ENCODE measurements around the gene FLACC1. TPM values are rescaled to one million over a fixed set of nuclear protein-coding genes. Genes with fewer than 3 reads are reported as not detected.
A peak's percentile ranks its signal among the peaks of the same experiment; 100 is the strongest.

The FLACC1 gene
- total and polyA plus RNA-seq, 2 of the 8 experiments (the other 6 are each of a cell fraction or from before 2014, with no cell fraction given), result 0.58 TPM; not detected in 1

DNA sequence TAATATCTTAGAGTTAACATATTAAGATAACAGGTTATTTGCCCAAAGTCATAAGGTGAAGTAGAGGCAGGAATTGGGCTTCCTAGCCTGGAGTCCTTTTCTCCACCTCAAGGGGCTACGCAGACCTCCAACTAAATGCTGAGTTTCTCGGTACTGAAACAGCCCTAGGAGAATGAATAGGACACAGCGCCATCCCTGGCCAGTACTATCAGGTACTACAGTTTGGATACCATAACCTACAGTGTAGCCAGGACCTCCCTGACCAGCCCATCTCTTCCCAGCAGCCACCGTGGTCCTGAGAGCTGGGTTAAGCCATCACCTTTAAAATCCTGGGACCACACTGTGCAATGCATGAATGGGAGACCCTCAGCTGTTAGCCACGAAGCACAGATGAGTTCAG lies 81.2 kb downstream of the FLACC1 start:
- Histone ChIP-seq H3K4me2 (ENCODE audit: insufficient read depth in 1 of 2, low read depth in 2 of 2, low read length in 2 of 2) (no peak overlapping the region), H3K23me2 (ENCODE audit: low read depth, low read length) (no peaks in the 10 kb centered on the region), H3K18ac (ENCODE audit: extremely low read depth, low read length) (no peak overlapping the region), H3K27me3 (replicated peaks in 1 of 4; ENCODE audit: control insufficient read depth in 3 of 4, extremely low read depth in 1 of 4, insufficient read depth in 3 of 4, low read length in 3 of 4) (no peaks in the 10 kb centered on the region), H2BK12ac (ENCODE audit: low read depth, low read length) (no peak overlapping the region), H3K56ac (replicated peaks; ENCODE audit: insufficient read length, low read depth, low read length) (no peak overlapping the region), H2BK5ac (ENCODE audit: low read depth, low read length) (no peak overlapping the region), H2BK20ac (ENCODE audit: low read length) (no peak overlapping the region), H4K20me1 (replicated peaks in 1 of 2; ENCODE audit: control insufficient read depth in 1 of 2, insufficient read depth in 2 of 2, low read length in 2 of 2) (no peaks in the 10 kb centered on the region), H4K91ac (replicated peaks; ENCODE audit: insufficient read length, low read length) (no peak overlapping the region), H2AK5ac (ENCODE audit: low read depth, low read length) (no peak overlapping the region), H4K5ac (ENCODE audit: insufficient read length, low read depth, low read length) (no peak overlapping the region), H3K23ac (ENCODE audit: insufficient read length) (no peak overlapping the region), H4K8ac (ENCODE audit: extremely low read depth, insufficient read depth, low read length) (no peak overlapping the region), H3K27ac (ENCODE audit: low read depth, low read length) (no peak overlapping the region), H2AFZ (ENCODE audit: low read length) (0 out of 2 replicates have a peak overlapping the region, but pooled peaks have one; percentile 19), H3K36me3 (ENCODE audit: control insufficient read depth in 2 of 4, insufficient read depth in 4 of 4, low read length in 3 of 4) (no peaks in the 10 kb centered on the region; a peak in 1 of 8 replicates), H3K4me1 (replicated peaks in 1 of 4; ENCODE audit: control insufficient read depth in 3 of 4, insufficient read depth in 4 of 4, low read length in 3 of 4) (no peaks in the 10 kb centered on the region), H3K9ac (replicated peaks in 1 of 4; ENCODE audit: extremely low read depth in 1 of 4, low read depth in 3 of 4, low read length in 3 of 4) (no peak overlapping the region), H3K4me3 (ENCODE audit: extremely low read depth in 1 of 4, insufficient read depth in 2 of 4, low read depth in 3 of 4, low read length in 4 of 4) (no peak overlapping the region), H3K79me2 (ENCODE audit: control insufficient read depth in 1 of 2, insufficient read depth in 2 of 2, low read length in 2 of 2) (no peaks in the 10 kb centered on the region), H3K14ac (ENCODE audit: insufficient read length) (no peak overlapping the region), H2BK15ac (ENCODE audit: low read length) (no peak overlapping the region), H2BK120ac (replicated peaks; ENCODE audit: low read depth, low read length) (no peak overlapping the region), H3K4ac (replicated peaks; ENCODE audit: insufficient read length, low read depth, low read length) (no peak overlapping the region), H3K79me1 (ENCODE audit: low read depth, low read length) (no peaks in the 10 kb centered on the region), H3K9me3 (ENCODE audit: insufficient read depth in 2 of 2, low read depth in 1 of 2, low read length in 1 of 2) (no peaks in the 10 kb centered on the region)
- FAIRE-seq (peak; percentile 97), DNase-seq (ENCODE audit: low read depth in 1 of 2, low spot score in 2 of 2) (peak in 1 of 2 experiments; percentile 60)
- 54% methylated on average over 5 of the region's 5 CpGs; no CpG with 5 or more reads in 1 of the 2 experiments for WGBS, 2 experiments (ENCODE audit: extremely low coverage in 1 of 2, insufficient coverage in 1 of 2, insufficient read length in 1 of 2, insufficient replicate concordance in 2 of 2, low coverage in 1 of 2, low lambda C conversion rate in 2 of 2, missing lambda C conversion rate in 1 of 2)
- TF ChIP-seq RAD21 (IDR thresholded peaks at IDR 0.05 in 1 of 2, conservative IDR thresholded peaks at IDR 0.05 in 1 of 2; ENCODE audit: low read depth in 2 of 2, low read length in 2 of 2) (peak; percentile 64 to 74), YY1 (IDR thresholded peaks at IDR 0.05; ENCODE audit: low read depth, low read length) (no peak)
- TF ChIP-seq, protein P1, sequence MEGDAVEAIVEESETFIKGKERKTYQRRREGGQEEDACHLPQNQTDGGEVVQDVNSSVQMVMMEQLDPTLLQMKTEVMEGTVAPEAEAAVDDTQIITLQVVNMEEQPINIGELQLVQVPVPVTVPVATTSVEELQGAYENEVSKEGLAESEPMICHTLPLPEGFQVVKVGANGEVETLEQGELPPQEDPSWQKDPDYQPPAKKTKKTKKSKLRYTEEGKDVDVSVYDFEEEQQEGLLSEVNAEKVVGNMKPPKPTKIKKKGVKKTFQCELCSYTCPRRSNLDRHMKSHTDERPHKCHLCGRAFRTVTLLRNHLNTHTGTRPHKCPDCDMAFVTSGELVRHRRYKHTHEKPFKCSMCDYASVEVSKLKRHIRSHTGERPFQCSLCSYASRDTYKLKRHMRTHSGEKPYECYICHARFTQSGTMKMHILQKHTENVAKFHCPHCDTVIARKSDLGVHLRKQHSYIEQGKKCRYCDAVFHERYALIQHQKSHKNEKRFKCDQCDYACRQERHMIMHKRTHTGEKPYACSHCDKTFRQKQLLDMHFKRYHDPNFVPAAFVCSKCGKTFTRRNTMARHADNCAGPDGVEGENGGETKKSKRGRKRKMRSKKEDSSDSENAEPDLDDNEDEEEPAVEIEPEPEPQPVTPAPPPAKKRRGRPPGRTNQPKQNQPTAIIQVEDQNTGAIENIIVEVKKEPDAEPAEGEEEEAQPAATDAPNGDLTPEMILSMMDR (IDR thresholded peaks at IDR 0.05; ENCODE audit: control extremely low read depth in 1 of 3, insufficient read depth in 1 of 3, low read depth in 1 of 3, low read length in 3 of 3), result peak; percentile 35 to 97 (median 93)
- POLR2A ChIA-PET (ENCODE audit: partially characterized antibody), result no interaction called here
- CTCF ChIA-PET (ENCODE audit: partially characterized antibody), result interaction anchor here (0.5 to 3.8 kb wide), 20 partner anchors 9 to 177 kb away, joined by 3 to 21 read pairs (median 4); partner anchors contain the start of gene CASP8

All from H1 (cell line).